GM21447 (cell line): ENCODE data around the gene LCA5L.
"Not testable (repeated sequence)": the region's sequence is repeated elsewhere in the genome, so short reads cannot be mapped to it uniquely, and the experiment has no call there.

Experiments used
- ATAC-seq: cut with Tn5 transposase; IDR thresholded peaks from one replicate; pipeline ENCODE4 v1.9.1; 2021; ENCODE audit not compliant: unreplicated experiment

The LCA5L gene

GRCh38 chr21:39388038-39388810 is 57.4 kb downstream of the LCA5L start:
- ATAC-seq: peak; percentile 82

DNA sequence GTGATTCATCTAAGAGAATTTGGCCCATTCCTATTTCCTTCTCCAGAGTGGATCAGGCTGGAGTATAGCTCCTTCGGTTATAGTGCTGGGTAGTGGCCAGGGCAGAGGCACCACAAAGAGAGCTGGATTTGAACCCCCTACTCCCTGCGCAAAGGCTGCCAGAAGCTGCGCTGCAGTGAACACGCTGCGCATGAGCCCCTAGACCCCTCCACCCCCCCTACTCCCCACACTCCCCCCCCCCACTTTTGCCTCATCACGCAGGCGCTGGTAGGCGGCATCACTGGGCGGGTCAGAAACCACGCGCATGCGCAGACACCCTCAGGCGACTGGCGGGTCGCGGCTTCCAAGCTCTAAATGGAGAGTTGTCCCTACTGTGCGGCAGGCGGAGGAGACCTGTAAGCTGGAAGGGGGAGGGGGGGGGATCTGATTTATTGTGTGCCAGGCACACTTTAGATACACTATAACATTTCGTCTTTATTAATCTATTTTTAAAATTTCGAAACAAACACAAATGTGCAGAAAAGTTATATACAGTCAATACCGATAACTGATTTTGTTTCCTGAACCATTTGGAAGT is 58.0 kb downstream of the LCA5L start:
- ATAC-seq: peak; percentile 45

- ATAC-seq: no peak
Observed at GRCh38 chr21:39386899-39387298, 58.7 kb downstream of the LCA5L start.

DNA sequence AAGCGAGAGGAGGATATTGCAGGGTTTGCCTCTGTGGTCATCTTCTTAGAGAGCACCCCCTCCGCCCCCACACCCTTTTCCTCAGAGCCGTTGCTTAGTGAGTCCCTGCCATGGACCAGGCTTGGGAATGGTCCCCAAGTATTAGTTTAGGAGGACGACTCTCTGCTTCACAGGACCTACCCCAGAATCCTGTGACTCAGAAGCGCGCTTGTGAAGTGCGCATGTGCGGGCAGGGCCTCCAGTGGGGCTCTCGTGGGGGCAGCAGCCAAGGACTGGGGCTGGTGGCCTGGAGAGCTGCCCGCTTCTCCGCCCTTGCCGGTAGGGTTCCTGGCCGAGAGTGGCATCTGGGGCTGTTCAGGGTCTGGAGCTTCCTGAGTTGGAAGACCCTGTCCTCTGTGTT is 59.4 kb downstream of the LCA5L start:
- ATAC-seq: no peak

- ATAC-seq: no peak
Observed at GRCh38 chr21:39385299-39386145, 60.1 kb downstream of the LCA5L start.

DNA sequence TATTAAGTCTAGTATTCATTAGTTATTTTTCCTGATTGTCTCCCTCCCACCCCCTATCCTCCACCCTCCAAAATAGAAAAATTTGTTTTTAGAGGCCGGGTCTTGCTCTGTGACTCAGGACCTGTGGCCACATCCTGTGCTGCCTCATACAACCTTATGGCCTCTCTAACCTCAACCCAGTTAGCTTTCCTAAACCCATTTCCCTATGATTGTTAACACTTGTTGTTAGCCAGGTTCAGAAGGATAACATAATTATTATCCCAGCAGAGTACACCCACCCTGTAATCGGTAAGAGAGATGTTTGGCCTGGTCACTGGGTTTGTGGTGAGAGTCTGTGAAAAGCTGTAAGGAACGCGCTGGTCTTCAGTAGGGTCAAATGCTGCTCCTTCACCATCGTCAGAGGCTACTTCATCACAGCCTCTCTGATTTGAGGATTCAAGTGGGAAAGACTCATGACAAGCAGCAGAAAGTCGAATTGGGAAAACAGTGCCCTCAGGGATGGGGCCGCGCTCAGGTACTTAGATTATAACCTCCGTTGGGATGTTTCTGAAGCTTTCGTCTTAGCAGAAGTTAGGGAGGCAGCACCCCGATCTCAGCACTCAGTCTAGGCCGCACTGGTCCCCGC is 60.8 kb downstream of the LCA5L start:
- ATAC-seq: no peak

GRCh38 chr21:39382096-39382495 is 63.5 kb downstream of the LCA5L start:
- not testable (repeated sequence) for ATAC-seq

DNA sequence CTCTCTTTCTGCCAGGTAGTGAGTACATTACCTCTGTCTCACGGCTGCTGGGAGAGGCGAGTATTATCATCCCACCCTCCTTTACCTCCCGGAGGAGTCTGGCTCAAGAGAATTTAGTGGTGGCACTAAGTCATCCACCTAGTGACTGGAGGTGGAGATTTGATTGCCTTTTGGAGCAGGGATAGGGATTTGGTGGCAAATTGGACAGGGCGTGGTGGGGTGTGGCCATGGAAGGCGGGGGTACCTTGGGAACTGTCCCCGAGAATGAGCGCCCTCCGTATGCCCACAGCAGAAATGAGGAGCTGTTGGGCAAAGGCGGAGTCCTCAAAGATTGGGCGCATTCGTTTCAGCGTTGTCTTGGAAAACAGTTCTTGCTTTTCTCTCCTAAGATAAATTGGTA is 64.6 kb downstream of the LCA5L start:
- ATAC-seq: no peak

GRCh38 chr21:39379986-39380891 is 65.3 kb downstream of the LCA5L start:
- ATAC-seq: peak; percentile 91

DNA sequence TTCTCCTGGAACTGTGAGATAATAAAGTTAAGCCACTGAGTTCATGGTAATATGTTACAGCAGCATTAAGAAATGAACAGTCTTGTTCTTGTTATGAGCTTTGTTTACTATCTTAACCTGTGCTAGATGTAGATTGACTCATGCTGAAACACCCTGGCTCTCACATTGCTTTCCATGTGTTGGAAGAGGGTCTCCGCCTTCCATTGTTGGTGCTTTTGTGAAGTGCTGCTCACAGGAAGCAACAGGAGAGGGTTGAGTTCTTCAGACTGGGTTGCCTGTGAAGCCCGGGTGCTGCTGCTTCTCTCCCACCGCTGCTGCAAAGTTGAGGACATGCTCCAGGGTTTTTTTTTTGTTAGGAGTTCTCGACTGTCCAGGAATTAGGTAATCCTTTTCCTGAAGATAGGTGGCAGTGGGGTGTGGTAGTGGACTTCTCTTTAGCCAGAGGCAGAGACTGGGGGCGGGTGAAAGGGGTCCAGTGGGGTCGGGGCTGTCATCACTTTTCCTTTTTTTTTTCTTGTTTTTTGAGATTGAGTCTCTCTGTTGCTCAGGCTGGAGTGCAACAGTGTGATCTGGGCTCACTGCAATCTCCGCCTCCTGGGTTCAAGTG is 68.0 kb downstream of the LCA5L start:
- no peak for ATAC-seq

- no peak for ATAC-seq
Observed at GRCh38 chr21:39375446-39375845, 70.1 kb downstream of the LCA5L start.

- no peak for ATAC-seq
Observed at GRCh38 chr21:39374046-39374445, 71.5 kb downstream of the LCA5L start.

- no peak for ATAC-seq
Observed at GRCh38 chr21:39373634-39374033, 71.9 kb downstream of the LCA5L start.

DNA sequence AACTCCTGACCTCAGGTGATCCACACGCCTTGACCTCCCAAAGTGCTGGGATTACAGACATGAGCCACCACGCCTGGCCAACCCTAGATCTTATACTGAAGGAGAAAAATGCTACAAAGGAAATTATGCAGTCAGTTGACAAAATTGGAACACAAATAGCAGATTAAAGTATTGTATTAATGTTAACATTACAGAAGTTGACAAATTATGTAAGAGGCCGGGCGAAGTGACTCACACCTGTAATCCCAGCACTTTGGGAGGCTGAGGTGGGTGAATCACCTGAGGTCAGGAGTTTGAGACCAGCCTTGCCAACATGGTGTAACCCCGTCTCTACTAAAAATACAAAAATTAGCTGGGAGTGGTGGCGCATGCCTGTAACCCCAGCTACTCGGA is 75.7 kb downstream of the LCA5L start:
- not testable (repeated sequence) for ATAC-seq

GRCh38 chr21:39367783-39368182 is 77.8 kb downstream of the LCA5L start:
- no peak for ATAC-seq

DNA sequence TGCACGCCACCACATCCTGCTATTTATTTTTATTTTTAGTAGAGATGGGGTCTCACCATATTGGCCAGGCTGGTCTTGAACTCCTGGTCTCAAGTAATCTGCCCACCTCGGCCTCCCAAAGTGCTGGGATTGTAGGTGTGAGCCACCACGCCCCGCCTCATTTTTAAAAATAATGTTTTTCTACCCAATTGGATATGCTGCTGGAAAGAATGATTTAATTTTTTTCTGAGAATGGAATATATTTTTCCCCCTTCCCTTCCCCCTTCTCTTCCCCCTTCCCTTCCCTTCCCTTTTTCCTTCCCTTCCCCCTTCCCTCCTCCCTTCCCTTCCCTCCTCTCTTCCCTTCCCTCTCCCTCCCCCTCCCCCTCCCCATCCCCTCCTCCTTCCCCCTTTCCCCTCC is 79.0 kb downstream of the LCA5L start:
- ATAC-seq: no peak

GRCh38 chr21:39364949-39365348 is 80.6 kb downstream of the LCA5L start:
- no peak for ATAC-seq

GRCh38 chr21:39363607-39364555 is 81.7 kb downstream of the LCA5L start:
- ATAC-seq: no peak

DNA sequence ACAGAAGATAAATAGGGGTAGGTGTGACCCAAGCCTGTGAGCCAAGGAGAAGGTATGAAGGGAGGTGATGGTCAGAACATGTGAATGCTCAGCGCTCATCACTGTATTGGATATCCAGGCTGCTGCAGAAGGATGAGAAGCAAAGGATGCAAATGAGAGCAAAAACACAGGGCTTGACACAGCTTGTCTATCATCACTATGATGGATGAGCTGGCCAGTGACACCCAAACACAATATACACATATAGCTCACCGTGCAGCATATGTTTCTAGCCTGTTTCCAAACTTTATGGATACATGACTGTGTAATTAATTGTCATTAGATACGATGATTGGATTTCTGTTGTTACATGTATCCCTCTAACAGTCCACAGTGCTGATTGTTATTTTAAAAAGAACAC is 82.8 kb downstream of the LCA5L start:
- ATAC-seq: no peak
